GM18507 (cell line): Measurements from ENCODE around the gene CCZ1B.
"Not testable (repeated sequence)": the region's sequence is repeated elsewhere in the genome, so short reads cannot be mapped to it uniquely, and the experiment has no call there.

Source experiments
- DNase-seq: peaks from one replicate; pipeline ENCODE4 v3.0.0; 2011; ENCODE audit warnings: low read depth; ENCODE audit not compliant: insufficient read length; ENCODE audit errors: extremely low spot score
- FAIRE-seq: peaks from 2 replicates; lab custom pipeline; 2011; peaks lifted over from hg19 to GRCh38; lab: Jason Lieb, UNC

The CCZ1B gene

GRCh38 chr7:6835521-6835920, 9.4 kb upstream of the CCZ1B start:
- not testable (repeated sequence) for DNase-seq, FAIRE-seq

DNA sequence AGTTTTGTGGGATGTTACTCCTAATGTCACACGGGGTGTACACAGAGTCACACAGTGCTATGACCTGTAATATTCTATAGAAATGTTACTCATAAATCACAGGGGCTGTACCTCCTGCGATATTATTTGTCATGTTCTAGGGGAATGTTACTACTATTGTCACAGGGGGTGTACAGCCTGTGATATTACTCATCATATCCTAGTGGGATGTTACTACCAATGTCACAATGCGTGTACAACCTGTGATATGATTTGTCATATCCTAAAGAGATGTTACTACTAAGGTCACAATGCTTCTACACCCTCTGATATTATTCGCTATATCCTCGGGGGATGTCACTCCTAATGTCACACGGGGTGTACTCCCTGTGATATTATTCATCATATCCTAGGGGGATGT, 7.6 kb upstream of the CCZ1B start:
- FAIRE-seq: no peak
- no peak for DNase-seq

- DNase-seq (no peak), FAIRE-seq (no peak)
Measured at GRCh38 chr7:6831018-6831725, 5.1 kb upstream of the CCZ1B start.

GRCh38 chr7:6830026-6830425, 4.0 kb upstream of the CCZ1B start:
- FAIRE-seq, DNase-seq: not testable (repeated sequence)

- DNase-seq, FAIRE-seq: not testable (repeated sequence)
Measured at GRCh38 chr7:6829616-6830015, 3.5 kb upstream of the CCZ1B start.

GRCh38 chr7:6827180-6827579, 1.1 kb upstream of the CCZ1B start:
- not testable (repeated sequence) for FAIRE-seq, DNase-seq

DNA sequence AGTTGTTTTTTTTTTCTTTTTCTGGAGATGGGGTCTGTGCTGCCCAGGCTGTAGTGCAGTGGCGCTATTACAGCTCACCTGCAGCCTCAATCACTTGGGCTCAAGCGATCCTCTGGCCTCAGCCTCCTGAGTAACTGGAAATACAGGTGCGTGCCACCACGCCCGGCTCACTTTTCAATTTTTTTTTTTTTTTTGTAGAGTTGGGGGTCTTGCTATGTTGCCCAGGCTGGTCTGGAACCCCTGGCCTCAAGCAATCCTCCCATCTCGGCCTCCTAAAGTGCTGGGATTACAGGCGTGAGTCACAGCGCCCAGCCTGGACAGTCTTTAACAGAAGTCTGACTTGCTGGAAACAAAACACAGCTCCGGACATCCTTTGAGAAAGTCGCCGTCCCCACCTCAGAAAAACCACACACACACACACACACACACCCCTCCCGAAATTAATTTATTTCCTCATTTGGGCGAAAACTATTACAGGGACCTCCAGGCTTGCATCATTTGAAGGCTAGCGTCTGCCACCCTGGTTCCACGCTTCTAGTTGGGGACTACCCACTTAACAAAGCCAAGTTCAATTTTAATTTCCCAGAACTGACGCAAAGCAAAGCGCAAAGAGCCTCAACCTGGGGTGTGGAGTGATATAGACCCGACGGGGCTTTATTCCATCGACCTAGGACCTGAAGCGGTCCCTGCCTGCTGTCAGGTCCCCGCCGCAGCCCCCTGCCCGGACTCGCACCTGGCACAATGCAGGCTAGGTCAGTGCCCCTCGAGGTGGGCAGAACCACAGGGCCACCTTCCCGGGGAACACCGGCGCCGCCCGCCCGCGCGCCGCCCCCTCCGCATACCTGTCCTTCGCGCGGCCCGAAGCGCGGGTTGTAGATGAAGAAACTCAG, 594 bp downstream of the CCZ1B start:
- not testable (repeated sequence) for FAIRE-seq, DNase-seq

GRCh38 chr7:6821622-6822021, 4.5 kb downstream of the CCZ1B start:
- not testable (repeated sequence) for DNase-seq, FAIRE-seq

DNA sequence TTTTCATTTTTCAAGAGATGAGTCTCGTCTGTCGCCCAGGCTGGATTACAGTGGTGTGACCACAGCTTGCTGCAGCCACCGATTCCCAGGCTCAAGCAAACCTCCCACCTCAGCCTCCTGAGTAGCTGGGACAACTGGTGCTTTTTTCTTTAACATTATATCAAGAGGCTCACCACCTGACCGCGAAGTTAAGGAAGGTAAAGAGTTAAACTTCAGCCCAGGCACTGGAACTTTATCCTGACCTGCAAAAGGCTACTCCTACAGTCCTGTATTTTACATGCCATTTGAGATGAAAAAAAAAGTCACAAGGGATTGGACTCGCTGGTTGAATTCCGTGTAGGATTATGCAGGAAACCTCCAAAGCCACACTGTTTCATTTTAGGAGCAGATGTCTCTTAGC, 10.6 kb downstream of the CCZ1B start:
- DNase-seq, FAIRE-seq: not testable (repeated sequence)

DNA sequence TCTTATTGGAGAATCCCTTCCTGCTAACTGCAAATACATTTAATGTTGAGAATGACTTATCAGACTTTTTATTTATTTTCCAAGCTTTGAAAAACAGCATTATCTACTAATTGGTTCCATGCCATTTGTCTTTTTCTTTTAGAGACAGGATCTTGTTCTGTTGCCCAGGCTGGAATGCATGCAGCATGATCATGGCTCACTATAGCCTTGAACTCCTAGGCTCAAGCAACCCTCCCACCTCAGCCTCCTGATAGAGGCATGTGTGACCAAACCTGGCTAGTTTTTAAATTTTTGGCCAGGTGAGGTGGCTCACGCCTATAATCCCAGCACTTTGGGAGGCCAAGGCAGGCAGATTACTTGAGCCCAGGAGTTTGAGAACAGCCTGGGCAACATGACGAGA, 13.1 kb downstream of the CCZ1B start:
- not testable (repeated sequence) for DNase-seq, FAIRE-seq

- not testable (repeated sequence) for FAIRE-seq, DNase-seq
Measured at GRCh38 chr7:6807959-6808358, 18.1 kb downstream of the CCZ1B start.

DNA sequence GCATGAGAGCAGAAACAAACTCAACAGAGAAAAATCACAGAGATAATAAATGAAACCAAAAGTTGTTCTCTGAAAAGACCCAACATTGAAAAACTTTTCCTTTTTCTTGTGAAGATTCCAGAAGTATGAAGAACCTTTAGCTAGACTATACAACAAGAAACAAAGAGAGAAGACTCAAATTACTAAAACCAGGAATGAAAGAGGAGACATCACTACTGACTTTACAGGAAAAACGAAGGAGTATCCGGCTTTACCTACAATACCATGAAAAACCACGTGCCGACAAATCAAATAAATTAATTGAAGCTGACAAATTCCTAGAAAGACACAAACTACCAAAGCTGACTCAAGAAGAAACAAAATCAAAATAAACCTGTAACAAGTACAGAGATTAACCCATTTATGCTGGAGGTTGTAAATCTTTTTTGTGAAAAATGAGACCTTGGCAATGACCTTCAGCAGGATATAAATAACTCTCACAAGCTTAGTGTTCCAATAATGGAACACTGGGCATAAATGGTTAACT, 18.6 kb downstream of the CCZ1B start:
- DNase-seq, FAIRE-seq: not testable (repeated sequence)

DNA sequence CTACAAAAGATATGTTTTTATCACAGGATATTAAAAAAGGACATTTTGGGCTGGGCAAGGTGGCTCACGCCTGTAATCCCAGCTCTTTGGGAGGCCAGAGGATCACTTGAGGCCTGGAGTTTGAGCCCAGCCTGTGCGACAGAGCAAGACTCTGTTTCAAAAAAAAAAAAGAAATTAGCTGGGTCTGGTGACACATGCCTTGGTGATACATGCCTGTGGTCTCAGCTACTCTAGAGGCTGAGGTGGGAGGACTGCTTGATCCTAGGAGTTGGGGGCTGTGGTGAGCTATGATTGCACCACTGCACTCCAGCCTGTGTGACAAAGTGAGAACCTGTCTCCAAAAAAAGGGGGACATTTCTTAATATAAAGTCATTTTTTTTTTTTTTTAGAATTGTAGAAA, 25.7 kb downstream of the CCZ1B start:
- DNase-seq, FAIRE-seq: not testable (repeated sequence)

DNA sequence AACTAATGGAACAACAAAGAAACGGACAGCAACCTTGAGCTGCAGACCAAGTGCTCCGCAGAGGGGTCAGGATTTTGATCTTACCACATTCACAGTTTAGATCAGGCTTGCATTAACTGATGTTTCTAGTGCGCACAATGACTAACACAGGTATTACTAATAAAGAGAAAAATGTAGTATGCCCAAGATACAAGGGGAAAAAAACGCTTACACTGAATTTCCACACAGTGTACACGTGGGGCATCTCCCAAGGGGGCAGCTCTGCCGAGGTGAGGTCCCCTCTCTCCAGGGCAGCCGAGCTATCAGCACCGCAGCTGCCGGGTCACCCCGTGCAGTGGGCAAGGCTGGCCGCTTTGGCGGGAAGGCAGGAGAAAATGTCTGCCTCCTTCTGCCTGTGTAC, 26.2 kb downstream of the CCZ1B start:
- not testable (repeated sequence) for DNase-seq, FAIRE-seq

- not testable (repeated sequence) for DNase-seq, FAIRE-seq
Measured at GRCh38 chr7:6798047-6798446, 28.0 kb downstream of the CCZ1B start.

DNA sequence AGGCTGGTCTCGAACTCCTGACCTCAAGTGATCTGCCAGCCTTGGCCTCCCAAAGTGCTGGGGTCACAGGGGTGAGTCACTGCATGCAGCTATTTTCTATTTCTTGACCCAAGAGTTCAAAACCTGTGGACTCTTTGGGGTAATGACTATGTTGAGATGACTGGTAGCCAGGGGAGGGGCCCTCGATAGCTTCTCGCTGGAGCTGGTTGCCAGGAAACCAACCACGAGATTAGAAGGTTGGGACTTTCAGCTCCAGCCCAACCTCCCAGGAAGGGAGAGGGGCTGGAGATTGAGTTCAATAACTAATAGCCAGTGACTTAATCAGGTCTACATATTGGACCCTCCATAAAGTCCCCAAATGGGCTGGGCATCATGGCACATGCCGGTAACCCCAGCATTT, 28.9 kb downstream of the CCZ1B start:
- not testable (repeated sequence) for FAIRE-seq, DNase-seq

DNA sequence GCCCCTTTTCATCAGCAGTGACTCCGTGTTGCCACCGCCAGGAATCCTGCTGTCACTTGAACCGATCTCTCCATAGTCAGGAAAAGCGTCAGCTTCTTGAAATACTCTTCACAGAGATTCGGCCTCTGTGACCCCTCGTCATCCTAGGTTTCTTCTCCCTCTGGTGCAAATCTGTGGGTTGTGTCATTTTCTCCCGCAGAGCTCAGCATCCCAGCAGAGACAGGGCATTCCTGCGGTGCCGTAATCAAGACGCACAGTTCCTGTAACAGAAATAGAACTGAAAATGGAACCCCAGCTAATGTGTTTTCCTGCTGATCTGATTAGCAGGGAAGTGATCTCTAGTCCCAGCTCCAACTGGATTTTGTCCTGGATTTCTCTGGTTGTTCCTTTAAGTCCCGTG, 31.8 kb downstream of the CCZ1B start:
- not testable (repeated sequence) for FAIRE-seq, DNase-seq

GRCh38 chr7:6792113-6792872, 33.8 kb downstream of the CCZ1B start:
- DNase-seq, FAIRE-seq: not testable (repeated sequence)

- not testable (repeated sequence) for FAIRE-seq
Measured at GRCh38 chr7:6789353-6789752, 36.7 kb downstream of the CCZ1B start.

More at GRCh38 chr7:6789353-6789752, 36.7 kb downstream of the CCZ1B start:
- DNase-seq: not testable (repeated sequence)
